ENCODE measurements around the gene SGO2.

DNA sequence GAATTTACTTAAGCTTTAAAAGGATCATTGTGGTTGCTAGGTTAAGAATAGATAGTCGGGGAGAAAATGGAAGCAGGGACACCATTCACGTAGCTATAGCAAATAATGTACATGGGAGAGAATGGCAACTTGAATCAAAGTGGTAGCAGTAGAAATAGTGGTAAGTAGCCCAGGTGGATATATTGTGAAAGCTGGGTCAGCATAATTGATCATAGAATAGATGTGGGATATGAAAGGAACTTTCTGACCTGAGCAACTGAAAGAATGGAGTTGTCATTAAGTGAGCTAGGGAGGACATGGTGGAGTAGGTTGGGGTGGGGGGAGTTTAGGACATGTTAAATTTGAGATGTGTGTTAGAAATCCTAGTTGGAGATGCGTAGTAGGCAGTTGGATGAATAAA lies 2.2 kb downstream of the SGO2 start:
- TF ChIP-seq, protein P1, sequence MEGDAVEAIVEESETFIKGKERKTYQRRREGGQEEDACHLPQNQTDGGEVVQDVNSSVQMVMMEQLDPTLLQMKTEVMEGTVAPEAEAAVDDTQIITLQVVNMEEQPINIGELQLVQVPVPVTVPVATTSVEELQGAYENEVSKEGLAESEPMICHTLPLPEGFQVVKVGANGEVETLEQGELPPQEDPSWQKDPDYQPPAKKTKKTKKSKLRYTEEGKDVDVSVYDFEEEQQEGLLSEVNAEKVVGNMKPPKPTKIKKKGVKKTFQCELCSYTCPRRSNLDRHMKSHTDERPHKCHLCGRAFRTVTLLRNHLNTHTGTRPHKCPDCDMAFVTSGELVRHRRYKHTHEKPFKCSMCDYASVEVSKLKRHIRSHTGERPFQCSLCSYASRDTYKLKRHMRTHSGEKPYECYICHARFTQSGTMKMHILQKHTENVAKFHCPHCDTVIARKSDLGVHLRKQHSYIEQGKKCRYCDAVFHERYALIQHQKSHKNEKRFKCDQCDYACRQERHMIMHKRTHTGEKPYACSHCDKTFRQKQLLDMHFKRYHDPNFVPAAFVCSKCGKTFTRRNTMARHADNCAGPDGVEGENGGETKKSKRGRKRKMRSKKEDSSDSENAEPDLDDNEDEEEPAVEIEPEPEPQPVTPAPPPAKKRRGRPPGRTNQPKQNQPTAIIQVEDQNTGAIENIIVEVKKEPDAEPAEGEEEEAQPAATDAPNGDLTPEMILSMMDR (IDR thresholded peaks at IDR 0.05) = no peak
- no peak for TF ChIP-seq POLR2A (IDR thresholded peaks at IDR 0.05)
